ENCODE results near the gene TSPAN32.

GRCh38 chr11:2267851-2268728 lies 33.7 kb upstream of the TSPAN32 start:
- TF ChIP-seq POLR2A (IDR thresholded peaks at IDR 0.05; ENCODE audit: low read depth, low read length) (no peak), POLR2AphosphoS5 (IDR thresholded peaks at IDR 0.05; ENCODE audit: low read depth, low read length) (no peak)

Data from GM12892 (cell line).